AG10803 (cell line): ENCODE data around the gene CDH8.

Experiments
- DNase-seq: peaks from one replicate; pipeline ENCODE4 v3.0.0; 2010; ENCODE audit warnings: low read depth
- H3K4me3 ChIP-seq: 2 replicates; pipeline ENCODE4 v1.5.1; 2011; ENCODE audit warnings: mild to moderate bottlenecking, low read length, control low read depth
- TF ChIP-seq, protein P1 (sequence below): conservative IDR thresholded peaks from 2 replicates; pipeline ENCODE4 v1.5.1; 2011; ENCODE audit warnings: mild to moderate bottlenecking, low read length, control low read depth, inconsistent platforms

CDH8 gene

DNA sequence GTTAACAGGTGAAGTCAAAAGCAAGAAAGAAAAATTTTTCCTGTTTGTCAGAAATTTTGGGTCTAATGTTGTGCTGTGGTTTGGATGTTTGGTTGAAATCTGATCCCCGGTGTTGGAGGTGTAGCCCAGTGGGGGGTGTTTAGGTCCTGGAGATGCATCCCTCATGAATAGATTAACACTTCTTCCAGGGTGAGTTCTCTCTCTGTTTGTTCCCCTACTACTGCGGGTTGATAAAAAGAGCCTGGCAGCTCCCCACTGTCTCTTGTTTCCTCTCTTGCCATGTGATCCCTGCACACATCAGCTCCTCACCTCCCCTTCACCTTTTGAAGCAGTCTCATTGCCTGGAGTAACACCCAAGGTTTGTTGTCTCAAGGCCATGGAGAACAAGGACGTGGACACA, 14.6 kb upstream of the CDH8 start:
- no peak for DNase-seq
- no peak overlapping the region for H3K4me3 ChIP-seq
- TF ChIP-seq, protein P1, sequence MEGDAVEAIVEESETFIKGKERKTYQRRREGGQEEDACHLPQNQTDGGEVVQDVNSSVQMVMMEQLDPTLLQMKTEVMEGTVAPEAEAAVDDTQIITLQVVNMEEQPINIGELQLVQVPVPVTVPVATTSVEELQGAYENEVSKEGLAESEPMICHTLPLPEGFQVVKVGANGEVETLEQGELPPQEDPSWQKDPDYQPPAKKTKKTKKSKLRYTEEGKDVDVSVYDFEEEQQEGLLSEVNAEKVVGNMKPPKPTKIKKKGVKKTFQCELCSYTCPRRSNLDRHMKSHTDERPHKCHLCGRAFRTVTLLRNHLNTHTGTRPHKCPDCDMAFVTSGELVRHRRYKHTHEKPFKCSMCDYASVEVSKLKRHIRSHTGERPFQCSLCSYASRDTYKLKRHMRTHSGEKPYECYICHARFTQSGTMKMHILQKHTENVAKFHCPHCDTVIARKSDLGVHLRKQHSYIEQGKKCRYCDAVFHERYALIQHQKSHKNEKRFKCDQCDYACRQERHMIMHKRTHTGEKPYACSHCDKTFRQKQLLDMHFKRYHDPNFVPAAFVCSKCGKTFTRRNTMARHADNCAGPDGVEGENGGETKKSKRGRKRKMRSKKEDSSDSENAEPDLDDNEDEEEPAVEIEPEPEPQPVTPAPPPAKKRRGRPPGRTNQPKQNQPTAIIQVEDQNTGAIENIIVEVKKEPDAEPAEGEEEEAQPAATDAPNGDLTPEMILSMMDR: no peak

DNA sequence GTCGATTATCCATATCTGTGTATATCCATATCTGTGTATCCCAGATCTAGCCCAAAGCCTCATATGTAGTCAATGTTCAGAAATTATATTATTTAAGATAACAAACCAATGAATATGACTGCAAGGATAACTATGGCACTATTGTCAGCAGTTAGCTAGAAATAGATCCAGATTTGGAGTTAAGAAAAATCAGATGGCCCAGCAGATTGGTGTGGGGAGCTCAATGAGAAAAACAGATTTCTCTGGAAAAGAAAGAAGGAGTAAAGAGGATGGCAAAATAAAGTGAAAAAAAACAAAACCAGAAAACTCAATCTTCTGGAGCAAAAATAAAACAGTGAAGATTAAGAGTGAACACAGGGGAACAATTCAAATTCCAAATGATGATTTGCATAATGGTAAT, 10.6 kb upstream of the CDH8 start:
- TF ChIP-seq, protein P1: no peak
- DNase-seq: no peak
- H3K4me3 ChIP-seq: no peak overlapping the region

DNA sequence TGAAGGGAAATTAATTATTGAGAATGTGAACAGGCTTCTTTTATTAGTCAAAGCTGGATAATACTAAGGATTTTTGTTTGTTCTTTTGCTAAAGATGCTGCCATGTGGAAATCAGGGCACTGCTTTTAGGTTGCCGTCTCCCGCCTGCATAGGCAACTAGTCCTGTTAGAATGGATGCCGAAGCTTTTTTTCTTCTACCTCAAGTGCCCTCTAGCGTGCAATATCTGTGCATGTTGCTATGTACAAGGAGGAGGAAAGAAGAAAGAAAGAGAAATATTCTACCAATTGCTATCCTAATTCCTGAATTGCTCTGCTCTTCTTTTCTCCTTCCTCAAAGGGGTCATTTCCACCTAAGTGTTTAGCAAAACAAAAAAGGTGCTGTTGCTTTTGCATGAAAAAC, 5.2 kb upstream of the CDH8 start:
- DNase-seq: peak; percentile 47

DNA sequence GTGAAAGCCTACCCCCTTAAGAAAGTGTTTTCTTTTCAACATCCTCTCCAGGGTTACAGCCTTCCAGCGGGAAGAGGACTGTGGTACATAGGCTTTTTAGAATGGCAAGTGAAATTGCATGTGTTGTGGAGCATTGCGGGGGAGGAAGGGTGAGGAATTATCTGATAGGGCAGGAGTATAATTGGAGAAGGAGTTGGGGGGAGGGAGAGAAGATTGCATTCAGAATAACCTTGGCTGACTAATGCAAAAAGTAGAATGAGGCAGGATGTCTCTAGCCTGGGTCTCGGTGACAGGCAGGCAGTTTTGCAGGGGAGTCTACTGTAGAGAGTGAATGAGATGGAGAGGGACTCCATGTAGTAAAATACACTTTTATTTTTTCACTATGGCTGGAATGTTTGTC, 2.4 kb upstream of the CDH8 start:
- no peak overlapping the region for H3K4me3 ChIP-seq
- DNase-seq: no peak
- TF ChIP-seq, protein P1: no peak

More for the DNA sequence above, 5.2 kb upstream of the CDH8 start:
- TF ChIP-seq, protein P1: peak; percentile 66
- H3K4me3 ChIP-seq: no peak overlapping the region

DNA sequence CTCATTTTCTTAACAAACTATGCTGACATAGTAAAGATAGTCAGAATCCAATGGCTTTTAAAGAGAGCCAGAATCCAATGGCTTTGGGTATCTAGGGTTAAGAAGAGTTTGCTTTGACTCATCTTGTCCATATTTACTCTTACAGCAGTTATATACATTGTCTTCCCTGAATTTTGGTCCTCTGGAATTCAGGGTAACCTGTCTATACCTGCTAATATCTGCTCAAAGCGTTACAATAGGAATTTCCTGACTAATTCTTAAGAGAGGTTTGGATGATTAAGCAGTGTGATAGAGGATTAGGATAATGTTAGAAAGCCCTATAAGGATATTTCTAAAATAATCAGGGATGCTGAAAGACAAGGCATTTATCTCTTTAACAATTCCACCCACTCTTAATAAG, 2.0 kb upstream of the CDH8 start:
- H3K4me3 ChIP-seq: no peak overlapping the region
- TF ChIP-seq, protein P1: no peak
- DNase-seq: no peak

DNA sequence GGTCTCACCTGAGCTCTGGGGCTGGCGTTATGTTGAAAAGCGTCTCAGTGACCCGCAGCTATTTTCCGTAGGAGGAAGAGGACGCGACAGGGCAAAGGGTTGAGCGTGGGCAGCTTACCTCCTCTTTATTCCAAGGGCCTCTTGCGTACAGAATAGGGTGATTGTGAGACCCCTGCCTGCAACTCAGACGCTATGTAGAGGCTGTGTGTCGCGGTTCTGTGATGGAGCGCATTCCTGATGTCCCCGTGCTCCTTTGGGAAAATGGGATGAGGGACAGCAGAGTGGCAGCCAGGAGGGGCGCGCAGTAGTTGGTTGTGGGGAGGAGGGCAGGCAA, 531 bp upstream of the CDH8 start:
- TF ChIP-seq, protein P1: no peak
- no peak overlapping the region; the same call in 1 of the 2 replicates for H3K4me3 ChIP-seq
- DNase-seq: no peak

DNA sequence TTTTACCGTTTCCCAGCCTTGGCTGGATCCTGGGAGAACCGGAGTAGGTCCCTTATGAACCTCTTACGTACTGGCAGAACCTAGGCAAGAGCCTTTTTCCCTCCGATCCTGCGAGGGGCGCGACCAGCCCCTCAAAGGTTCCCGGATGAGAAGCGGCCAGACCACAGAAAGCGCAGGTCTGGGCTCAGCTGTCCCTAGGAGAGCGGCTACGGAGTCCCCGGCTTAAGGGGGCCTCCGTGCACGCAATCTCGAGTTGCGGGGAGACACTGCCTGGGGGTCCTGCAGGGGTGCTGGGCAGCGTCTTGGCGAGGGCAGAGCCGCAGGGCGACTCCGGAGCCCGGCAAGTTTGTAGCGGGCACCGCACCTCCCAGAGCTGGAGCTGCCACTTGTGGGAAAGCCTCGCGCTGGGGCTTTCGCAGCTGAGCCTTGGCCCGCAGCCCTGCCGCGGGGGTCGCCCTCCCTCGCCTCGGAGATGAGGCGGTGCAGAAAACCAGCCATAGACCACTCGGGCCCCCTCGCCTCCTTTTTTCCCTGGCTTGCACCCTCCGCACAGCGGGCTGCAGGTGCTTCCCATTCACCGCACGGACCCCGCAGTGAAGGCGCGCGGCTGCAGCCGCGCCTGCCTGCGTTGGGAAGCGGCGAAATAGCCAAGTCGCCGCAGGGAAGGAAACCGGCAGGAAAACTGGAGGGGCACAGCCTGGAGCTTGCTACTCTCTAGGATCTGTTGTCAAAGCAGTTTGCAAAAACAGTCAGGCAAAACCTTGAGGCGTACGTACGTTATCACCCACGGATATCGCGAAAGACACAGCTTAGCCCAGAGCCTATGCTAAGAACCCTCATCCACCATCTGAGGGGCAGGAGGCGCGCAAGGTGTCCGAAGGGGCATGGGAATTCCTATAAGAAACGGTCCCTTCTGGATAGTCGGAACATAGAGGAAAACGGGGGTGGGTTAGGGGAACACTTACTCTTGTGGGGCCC, 834 bp downstream of the CDH8 start:
- TF ChIP-seq, protein P1: no peak
- no peak for DNase-seq
- H3K4me3 ChIP-seq: peak overlapping the region; percentile 50
